GM21515 (cell line): ENCODE data around the gene ENOSF1.

ENCODE experiments used
- ATAC-seq: cut with Tn5 transposase; IDR thresholded peaks from one replicate; pipeline ENCODE4 v1.9.1; 2021; ENCODE audit not compliant: unreplicated experiment

Gene ENOSF1

DNA sequence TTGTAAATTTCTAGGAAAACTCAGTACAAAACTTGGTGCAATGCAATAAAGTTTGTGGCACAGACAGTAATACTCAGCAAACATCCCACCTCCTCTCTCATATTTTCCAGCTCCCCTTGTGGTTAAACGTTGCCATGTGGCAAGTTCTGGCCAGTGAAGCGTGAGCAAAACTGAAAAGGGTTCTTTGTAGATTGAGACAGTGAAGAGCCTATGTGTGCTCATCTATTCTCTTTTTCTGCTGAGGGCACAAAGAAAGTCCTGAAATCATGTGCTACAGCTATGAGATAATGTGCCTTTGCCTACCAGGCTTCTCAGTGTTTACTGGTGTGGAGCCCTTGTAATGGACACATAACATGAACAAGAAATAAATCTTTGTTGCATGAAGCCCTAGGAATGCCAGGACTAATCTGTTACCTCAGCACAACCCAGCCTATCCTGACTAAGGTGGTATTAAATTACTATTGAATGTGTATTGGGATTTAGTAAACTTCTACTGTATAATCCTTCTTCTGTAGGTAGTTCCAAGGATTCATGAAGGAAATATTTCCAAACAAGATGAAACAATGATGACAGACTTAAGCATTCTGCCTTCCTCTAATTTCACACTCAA is 67.9 kb downstream of the ENOSF1 start:
- no peak for ATAC-seq

DNA sequence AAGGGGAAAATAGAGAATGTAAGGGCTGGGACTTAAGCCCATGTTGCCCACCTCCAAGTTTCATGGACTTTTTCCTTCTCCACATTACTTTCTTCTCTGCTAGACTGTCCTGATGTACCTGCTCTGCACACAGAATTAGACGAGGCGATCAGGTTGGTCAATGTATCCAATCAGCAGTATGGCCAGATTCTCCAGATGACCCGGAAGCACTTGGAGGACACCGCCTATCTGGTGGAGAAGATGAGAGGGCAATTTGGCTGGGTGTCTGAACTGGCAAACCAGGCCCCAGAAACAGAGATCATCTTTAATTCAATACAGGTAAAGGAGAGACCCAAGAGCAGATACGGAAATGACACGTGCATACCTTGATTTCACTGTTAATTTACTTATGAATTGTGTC is 71.2 kb downstream of the ENOSF1 start:
- no peak for ATAC-seq

DNA sequence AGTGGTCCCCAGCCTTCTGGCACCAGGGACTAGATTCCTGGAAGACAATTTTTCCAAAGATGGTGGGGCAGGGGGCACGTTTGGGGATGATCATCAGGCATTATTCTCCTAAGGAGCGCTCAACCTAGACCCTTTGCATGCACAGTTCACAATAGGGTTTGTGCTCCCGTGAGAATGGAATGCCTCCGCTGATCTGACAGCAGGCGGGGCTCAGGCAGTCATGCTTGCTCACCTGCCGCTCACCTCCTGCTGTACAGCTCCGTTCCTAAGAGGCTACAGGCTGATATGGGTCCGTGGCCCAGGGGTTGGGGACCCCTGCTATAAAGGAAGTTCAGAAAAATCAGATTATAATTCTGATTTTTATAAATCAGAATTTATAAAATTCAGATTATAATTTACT is 77.3 kb downstream of the ENOSF1 start:
- no peak for ATAC-seq

DNA sequence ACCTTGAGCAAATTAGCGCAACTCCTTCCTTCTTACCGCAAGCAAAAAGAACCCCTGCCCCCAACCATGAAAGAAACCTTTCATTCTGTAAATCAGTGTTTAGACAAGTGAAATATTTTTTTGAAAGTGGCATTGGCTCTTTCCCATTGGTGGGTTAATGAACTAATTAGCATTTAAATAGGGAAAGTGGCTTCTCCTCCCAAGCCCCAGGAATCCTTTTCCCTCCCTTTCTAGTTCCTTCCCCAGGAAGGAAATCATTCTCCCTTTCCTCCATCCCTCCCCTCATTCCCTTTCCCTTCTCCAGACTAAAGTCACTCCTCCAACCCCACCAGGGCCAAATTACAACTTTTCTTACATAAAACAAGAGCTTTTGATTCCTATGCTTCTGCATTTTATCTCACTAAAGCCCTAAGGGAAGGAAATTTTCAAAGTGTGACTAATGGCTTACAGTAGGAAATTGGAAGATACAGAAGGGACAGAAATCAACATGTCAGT is 77.8 kb downstream of the ENOSF1 start:
- ATAC-seq = no peak

DNA sequence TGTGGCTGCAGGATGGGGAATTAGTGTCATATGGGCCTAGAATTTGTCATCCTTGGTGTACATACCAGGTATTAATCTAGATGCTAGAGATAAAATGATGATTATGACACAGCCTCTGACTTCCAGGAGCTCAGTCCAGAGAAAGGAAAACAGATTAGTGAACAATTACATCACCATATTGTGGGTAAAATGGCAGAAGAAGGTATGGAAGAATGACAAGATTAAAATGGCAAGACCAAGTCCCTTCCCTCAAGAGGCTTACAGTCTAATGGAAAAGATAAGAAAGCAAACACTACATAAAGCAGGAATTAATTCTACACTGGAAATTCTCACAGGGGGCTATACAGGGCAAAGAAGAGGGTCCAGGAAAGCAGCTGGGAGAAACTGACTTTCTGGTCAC is 80.9 kb downstream of the ENOSF1 start:
- no peak for ATAC-seq

DNA sequence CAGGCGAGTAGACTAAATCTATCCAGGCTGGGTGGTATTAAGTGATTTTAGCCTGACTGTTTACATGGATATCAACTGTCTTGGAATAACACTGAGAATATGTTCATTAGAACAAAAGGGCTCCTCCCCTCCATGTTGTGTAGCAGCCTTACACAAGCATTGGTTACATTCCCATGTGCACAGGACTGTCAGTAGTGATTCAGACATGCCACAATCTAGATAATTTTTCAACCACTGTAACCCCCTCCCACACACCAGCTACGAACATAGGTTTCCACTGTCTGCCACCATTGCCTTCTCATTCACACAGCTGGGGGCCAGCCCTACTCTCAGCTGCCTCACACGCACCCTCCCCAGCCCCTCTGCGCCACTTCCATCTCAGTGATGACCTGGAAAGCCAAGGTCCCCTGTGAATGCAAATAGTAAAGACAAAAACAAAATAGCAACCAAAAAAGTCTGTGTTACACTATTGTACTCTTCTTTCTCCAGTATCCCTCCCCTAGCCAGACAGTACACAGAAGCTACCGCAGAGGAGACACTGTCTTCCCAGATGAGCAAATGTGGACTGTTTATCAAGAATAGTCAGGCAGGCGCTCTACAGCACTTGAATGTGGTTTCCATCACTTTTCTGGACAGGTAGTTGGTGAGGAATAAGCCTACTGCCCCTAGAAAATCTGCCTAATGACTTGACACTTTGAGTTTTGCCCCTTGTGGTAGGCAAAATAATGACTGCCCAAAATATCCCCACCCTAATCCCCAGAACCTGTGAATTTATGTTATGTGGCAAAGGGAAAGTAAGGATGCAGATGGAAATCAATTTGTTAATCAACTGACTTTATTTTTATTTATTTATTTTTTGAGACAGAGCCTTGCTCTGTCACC is 82.9 kb downstream of the ENOSF1 start:
- ATAC-seq = no peak

DNA sequence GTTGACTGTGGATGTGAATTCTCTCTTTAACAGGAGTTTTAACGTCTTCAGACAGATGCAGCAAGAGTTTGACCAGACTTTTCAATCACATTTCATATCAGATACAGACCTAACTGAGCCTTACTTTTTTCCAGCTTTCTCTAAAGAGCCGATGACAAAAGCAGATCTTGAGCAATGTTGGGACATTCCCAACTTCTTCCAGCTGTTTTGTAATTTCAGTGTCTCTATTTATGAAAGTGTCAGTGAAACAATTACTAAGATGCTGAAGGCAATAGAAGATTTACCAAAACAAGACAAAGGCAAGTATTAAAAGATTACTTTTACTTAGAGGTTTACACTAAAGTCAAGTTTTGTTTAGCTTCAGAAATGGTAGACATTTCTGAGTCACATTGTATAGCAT is 85.2 kb downstream of the ENOSF1 start:
- ATAC-seq = no peak

DNA sequence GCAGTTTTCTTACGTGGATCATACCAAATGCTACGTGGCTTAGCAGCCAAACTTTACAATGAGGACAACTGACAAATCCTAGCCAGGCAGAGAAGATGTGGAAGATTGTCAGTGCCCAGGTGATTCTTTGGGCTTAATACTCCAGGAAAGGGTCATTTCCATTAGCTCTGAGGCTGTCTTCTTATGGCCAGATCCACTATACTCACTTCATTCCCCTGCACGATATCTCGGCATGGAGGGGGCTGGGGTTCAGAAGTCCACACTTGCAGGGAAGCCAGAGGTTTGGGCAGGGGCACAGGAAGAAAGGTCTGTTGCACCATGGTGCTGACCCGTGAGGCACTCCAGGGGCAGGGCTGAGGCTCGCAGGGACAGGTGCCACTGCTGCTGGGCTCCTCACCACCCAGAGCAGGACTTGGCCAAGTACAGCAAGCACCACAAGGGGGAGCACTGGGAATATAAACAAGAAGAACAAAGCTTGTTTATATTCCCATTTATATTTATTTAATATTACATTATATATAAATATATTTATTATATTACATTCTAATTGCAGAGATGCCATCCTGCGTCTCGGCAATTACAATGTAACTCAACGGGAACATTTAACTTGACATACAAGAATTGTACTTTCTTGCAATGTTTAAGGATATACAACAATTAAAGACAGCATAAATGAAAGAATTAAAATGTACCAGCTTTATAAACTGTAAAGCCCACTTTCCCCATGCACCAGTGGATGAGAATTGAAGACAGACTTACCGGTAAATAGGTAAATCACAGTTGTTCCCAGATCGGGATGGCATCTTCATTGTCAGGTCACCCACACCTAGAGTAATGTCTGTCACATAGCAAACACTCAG is 88.4 kb downstream of the ENOSF1 start:
- ATAC-seq = peak; percentile 56

DNA sequence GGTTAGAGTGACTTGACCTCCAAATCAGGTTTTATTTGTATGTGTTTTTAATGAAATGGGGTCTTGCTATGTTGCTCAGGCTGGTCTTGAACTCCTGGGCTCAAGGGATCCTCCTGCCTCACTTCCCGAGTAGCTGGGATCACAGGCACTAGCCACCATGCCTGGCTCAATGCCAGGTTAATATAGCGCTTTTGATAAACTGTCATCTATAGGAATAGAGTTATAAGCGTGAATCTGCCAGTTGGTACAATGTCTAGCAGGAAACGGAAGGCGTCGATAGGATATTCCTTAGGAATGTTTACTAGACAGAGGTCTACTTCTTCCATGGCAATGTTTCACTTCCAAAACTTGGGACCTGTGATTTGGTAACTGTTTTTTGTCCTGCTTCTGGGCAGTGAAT is 90.1 kb downstream of the ENOSF1 start:
- no peak for ATAC-seq

DNA sequence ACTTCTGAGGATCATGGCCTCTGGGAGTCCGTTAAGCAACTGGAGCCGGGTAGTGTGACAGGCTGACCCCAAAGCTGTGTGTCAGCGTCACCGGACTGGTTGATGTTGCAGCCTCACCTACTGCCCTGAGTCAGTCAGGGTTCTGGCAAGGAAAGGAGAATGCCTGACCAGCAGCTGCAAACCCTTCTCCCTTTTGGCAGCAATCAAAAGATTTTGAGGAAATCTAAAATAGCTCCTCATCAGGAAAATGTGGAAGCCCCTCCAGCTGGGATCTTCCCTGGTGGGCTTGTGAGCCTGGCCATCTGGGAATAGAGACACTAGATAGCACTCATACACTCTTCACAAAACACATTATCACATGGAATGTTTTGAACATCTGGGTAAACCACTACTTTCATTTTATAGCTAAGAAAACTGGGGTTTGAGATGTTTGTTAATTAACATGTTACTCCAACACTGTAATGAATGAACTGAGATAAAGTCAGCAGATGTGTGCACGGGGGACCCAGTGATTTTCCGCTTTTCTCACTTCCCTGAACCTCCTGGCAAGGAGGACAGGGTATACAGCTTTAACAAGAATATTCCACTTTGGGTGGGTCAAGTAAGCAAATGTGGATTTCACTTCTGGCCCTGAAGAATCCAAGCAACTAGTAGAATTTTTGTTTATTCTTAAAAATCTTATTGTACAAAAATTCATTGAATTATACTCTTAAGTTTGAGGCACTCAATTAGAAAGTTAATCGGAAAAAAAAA is 91.0 kb downstream of the ENOSF1 start:
- no peak for ATAC-seq
